Endothelial cell of umbilical vein (primary cell): Measurements from ENCODE around the gene HOXA4.

Experiments used
- EZH2 ChIP-seq: IDR thresholded peaks from 2 replicates; pipeline ENCODE4 v1.6.1; 2012; ENCODE audit warnings: borderline replicate concordance, low read depth, mild to moderate bottlenecking, moderate library complexity, low read length, inconsistent platforms; ENCODE audit not compliant: severe bottlenecking
- JUN ChIP-seq: IDR thresholded peaks from 2 replicates; pipeline ENCODE4 v1.6.1; 2011; ENCODE audit warnings: borderline replicate concordance, low read depth; ENCODE audit not compliant: insufficient read length, insufficient read depth
- MYC ChIP-seq: IDR thresholded peaks from one replicate; pipeline ENCODE4 v1.6.1; 2011; ENCODE audit warnings: mild to moderate bottlenecking, low read depth, low read length
- POLR2A ChIP-seq: IDR thresholded peaks from 2 replicates; pipeline ENCODE4 v1.6.1; 2012; ENCODE audit warnings: low read depth, mild to moderate bottlenecking, control low read depth, low read length
- POLR2AphosphoS5 ChIP-seq: IDR thresholded peaks from 2 replicates; pipeline ENCODE4 v1.6.1; 2012; ENCODE audit warnings: low read depth, mild to moderate bottlenecking, control low read depth, low read length, moderate library complexity; ENCODE audit not compliant: insufficient read depth
- TF ChIP-seq, protein P1 (sequence below), 2 donors: IDR thresholded peaks; 1 replicate in 1 of 2; 2 replicates in 1 of 2; pipeline ENCODE4 v1.5.1; 2011; ENCODE audit warnings: low read length in 2 of 2, mild to moderate bottlenecking in 2 of 2, moderate library complexity in 2 of 2, control low read depth in 1 of 2, inconsistent platforms in 1 of 2, low read depth in 1 of 2; ENCODE audit not compliant: insufficient read depth in 1 of 2; ENCODE audit errors: extremely low read depth in 1 of 2
- TF ChIP-seq, protein P2 (sequence below): IDR thresholded peaks from 2 replicates; pipeline ENCODE4 v1.6.1; 2011; ENCODE audit not compliant: insufficient read depth, insufficient read length

DNA sequence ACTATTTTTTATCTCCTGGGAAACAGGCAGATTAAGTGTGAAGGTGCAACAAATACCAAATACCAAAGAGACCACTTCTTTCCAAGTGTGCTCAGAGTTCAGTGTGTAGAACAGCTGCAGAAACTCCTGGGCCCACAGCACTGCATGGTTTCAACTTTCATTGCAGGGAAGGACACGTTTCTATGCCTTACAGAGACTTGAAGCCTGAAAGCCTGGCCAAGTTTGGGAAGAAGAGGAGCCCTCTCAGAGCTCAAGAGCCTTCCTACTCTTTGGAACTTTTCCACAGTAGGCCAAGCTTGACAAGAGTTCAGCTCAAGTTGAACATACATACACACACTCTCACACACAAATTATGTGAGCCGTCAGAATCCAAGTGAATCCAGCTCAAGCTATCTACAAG is 2.5 kb downstream of the HOXA4 start:
- TF ChIP-seq, protein P1, sequence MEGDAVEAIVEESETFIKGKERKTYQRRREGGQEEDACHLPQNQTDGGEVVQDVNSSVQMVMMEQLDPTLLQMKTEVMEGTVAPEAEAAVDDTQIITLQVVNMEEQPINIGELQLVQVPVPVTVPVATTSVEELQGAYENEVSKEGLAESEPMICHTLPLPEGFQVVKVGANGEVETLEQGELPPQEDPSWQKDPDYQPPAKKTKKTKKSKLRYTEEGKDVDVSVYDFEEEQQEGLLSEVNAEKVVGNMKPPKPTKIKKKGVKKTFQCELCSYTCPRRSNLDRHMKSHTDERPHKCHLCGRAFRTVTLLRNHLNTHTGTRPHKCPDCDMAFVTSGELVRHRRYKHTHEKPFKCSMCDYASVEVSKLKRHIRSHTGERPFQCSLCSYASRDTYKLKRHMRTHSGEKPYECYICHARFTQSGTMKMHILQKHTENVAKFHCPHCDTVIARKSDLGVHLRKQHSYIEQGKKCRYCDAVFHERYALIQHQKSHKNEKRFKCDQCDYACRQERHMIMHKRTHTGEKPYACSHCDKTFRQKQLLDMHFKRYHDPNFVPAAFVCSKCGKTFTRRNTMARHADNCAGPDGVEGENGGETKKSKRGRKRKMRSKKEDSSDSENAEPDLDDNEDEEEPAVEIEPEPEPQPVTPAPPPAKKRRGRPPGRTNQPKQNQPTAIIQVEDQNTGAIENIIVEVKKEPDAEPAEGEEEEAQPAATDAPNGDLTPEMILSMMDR (IDR thresholded peaks at IDR 0.05; ENCODE audit: extremely low read depth in 1 of 2, insufficient read depth in 1 of 2, low read depth in 1 of 2, low read length in 2 of 2), result no peak
- TF ChIP-seq JUN (no peak), POLR2A (no peak), POLR2AphosphoS5 (no peak), MYC (no peak), EZH2 (no peak)
- TF ChIP-seq, protein P2, sequence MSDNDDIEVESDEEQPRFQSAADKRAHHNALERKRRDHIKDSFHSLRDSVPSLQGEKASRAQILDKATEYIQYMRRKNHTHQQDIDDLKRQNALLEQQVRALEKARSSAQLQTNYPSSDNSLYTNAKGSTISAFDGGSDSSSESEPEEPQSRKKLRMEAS, result no peak
